Endometrial microvascular endothelial cells (primary cell): ENCODE results near the gene CPD. TPM values are rescaled to one million over a fixed set of nuclear protein-coding genes. Genes with fewer than 3 reads are reported as not detected.
"Not testable (repeated sequence)": the region's sequence is repeated elsewhere in the genome, so short reads cannot be mapped to it uniquely, and the experiment has no call there.

ENCODE experiments used
- in situ Hi-C: cut with HindIII; loops from 2 replicates; pipeline ENCODE4 v1.10.0; 2017; ENCODE audit warnings: low sequenced_read_pairs, low pct_unique_long_range_greater_than_20kb; ENCODE audit errors: inconsistent ontology term
- total RNA-seq: library from RNA; depleted of rRNA; stranded (reverse); fragments of >200 nt; gene quantifications from one replicate; pipeline ENCODE4 v1.2.3, GENCODE V29; 2015; ENCODE audit errors: inconsistent ontology term

Gene CPD
- total RNA-seq, 1 donor from 2014 or later, result 113 TPM

DNA sequence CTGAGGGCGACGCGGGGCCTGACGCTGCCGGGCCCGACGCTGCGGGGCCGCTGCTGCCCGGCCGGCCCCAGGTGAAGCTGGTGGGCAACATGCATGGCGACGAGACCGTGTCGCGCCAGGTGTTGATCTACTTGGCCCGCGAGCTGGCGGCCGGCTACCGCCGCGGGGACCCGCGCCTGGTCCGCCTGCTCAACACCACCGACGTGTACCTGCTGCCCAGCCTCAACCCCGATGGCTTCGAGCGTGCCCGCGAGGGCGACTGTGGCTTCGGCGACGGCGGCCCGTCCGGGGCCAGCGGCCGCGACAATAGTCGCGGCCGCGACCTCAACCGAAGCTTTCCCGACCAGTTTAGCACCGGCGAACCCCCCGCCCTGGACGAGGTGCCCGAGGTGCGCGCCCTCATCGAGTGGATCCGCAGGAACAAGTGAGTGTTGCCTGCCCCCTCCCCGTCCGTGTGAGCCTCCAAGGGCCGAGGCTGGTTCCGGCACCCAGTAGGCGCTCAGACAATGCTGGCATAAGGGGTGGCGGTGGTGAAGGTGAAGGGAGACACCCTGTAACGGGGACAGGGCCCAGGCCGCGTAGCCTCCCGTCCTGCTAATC is 676 bp downstream of the CPD start:
- in situ Hi-C loops, result no loop called here

- in situ Hi-C loops, result no loop called here
Observed at GRCh38 chr17:30379903-30380381, 1.2 kb downstream of the CPD start.

DNA sequence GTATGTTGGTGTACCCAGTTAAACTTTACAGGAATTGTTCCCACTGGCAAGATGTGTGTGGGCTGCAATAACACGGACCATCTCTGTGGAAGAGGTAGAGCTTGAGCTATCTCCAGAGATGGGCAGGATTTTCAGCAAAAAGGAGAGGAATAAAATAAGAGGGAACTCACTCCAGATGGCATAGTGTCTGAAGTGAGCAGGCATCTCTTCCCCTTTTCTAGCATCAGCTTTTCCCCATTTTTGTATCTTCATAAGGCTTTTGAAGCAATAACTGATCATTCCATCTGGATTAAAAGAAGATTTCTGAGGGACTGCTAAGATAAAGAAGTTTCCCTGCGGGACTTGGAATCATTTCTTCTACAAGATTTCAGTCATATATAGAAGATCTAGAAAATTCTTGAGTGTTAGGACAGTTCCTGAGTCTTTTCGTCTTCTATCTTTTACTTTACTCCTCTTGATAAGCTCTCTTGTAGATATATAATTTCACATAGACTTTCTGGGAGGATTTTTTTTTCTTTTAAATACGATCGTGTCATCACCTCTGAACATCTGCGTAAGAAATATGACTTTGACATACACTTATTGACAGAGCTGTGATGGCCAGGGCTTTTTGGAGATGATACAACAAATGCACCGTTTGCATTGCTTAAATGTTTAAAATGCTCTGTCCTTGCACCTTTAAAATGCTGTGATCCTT is 2.1 kb downstream of the CPD start:
- in situ Hi-C loops, result no loop called here

GRCh38 chr17:30381340-30381659 is 2.6 kb downstream of the CPD start:
- in situ Hi-C loops, result no loop called here

DNA sequence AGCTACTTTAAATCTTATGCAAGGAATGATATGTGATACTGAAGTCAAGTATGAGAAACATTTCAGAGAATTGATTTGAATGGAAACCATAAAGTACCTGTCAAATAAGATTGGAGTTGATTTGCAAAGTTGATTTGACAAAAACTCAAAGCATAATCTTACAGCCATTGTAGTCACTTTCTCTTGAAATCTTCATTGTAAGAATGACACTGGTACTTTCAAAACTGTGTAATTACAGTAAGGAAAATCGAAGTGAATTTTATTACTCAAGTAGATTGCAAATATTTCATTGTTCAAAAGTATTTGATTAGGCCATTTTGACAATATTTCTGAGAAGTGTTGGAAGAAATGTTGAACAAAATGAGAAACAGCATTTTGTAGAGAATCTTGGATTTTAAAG is 3.6 kb downstream of the CPD start:
- in situ Hi-C loops, result no loop called here

DNA sequence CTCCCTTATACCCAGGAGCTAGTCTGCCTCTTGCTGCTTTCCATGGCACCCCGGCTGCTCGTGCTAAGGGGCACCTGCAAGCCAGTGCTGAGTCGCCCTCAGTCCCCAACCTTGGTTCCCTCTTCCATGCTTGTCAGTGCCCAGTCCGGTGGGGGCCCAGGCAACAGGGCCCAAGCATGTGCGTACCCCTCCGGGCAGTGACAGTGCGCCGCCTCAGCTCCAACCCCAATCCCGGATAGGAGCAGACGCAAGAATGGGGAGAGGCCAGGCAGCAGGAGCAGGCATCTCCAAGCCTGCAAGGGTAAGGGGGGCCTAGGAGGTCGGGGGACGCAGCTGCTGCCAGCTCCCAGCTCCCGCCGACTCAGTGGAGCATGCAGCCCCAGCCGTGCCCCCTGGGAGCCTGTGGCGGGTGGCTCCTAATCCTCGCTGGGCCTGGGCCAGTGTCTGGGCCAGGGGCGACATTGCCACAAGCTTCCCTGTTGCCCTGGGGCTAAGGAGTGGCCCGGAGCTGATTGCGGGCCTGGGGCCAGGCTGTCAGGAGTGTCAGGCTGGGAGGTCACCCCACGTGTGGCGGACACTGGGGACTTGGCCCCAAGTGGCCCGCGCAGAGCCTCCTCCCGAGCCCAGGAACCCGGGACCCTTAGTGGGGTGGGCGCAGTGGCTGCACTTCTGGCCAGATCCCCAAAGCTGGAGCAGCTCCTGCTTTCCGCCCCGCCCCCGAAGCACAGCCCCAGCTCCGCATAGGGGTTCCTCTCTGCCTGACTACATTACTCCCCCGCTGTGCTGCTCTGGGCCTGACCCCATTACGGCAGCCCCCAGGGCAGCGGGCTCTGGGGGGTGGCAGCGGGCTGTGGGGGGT is 9.8 kb downstream of the CPD start:
- in situ Hi-C loops, result no loop called here

DNA sequence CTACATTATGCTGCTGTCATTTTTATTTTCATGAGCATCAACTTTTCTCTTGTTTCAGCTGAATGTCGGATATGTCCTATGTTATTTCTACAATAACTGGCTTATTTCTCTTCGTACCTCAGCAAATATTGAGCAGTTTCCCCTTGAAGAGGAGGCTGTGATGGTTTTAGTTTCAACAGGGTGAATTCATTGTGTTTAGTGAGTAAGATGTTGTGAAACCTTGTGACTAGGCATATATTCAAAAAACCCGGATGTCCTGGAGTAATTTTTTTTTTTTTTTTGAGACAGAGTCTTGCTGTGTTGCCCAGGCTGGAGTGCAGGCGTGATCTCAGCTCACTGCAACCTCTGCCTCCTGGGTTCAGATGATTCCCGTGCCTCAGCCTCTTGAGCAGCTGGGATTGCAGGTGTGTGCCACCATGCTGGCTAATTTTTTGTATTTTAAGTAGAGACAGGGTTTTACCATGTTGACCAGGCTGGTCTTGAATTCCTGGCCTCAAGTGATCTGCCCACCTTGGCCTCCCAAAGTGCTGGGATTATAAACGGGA is 11.1 kb downstream of the CPD start:
- in situ Hi-C loops, result no loop called here

- in situ Hi-C loops, result no loop called here
Observed at GRCh38 chr17:30391534-30391933, 12.8 kb downstream of the CPD start.

DNA sequence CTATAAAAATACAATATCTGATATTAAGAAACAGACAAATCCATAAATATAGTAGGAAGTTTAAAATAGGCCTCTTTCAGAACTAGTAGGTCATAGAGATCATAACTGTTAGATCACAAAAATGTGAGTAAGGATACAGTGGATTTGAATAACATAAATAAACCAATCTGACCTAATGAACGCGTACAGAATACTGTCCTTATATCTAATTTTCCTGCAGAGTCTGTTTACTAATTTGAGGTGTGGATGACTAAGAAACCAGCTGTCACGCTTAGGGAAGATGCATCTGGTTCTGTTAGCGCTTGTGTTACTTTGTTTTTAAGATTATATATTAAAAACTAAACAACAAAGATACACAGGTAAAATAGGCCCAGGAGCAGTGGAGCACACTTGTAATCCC is 14.8 kb downstream of the CPD start:
- in situ Hi-C loops, result no loop called here

DNA sequence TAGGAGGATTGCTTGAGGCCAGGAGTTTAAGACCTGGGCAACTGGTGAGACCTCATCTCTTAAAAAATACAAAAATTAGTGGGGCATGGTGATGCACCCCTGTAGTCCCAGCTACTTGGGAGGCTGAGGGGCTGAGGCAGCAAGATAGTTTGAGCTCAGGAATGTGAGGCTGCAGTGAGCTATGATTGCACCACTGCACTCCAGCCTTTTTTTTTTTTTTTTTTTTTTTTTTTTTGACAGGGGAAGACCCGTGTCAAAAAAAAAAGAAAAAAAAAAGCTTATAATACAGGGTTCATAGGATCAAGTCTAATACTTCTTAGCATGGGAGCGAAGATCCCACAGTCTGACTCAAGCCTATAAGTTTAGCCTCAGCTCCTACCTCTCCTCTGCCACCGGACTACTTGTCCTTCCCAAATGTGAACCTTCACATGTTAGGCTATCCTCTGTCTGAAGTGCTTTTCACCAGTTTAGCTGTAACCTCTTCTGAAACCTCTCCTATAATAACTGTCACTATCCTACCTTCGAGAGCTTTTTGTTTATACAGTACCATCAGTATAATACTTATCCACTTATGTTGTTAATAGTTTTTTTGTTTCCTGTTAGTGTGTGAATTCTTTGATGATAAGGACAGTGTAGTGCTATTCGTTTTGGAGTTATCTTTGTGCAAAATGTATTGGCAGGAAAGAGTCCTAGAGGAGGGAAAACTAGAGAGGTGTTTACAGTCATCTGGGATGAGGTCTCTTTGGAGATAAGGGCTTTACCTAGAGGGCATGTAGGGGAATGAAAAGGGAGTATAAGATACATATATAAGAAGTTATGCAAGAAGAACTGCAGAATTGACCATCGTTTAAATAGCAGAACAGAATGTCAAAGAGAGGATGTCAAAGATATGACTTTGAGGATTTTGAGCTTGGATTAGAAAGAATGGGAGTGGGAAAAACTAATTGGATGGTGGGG is 15.5 kb downstream of the CPD start:
- in situ Hi-C loops, result no loop called here

- in situ Hi-C loops, result no loop called here
Observed at GRCh38 chr17:30395398-30396022, 16.8 kb downstream of the CPD start.

DNA sequence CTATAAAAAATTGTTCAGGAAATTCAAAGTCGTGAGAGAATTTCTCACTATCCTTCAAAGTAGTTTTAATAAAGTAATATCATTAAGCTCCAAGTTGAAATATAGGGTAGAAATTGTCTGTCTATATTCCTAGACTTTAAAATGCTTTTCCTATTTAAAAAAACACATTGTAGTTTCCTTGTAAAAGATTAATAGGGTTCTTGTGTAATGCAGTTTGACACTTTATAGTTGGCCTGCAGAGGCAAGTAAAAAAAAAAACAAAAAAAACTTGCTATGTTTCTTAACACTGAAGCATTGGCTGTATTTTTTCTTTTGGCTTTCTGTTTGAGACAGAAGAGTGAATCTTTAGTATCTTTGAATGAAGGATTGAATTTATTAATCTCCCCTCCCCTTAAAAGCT is 17.4 kb downstream of the CPD start:
- in situ Hi-C loops, result no loop called here

DNA sequence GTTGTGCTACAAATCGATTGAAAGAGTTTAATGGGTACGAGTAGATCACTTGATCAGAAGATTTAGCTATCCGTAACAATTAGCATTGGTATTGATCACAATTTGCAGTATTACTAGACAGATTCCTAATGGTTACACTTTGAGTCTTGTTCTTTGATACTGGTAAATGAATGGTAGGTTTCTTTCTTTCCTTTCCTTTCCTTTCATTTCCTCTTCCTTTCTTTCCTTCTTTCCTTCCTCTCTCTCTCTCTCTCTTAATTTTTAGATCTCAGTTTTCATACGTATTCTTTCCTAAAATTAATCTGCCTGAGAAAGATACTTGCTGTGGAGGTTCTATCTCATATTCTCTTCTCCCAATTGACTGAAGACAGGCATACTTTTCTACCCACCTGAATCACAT is 17.9 kb downstream of the CPD start:
- in situ Hi-C loops, result no loop called here

GRCh38 chr17:30398328-30399041 is 19.8 kb downstream of the CPD start:
- in situ Hi-C loops, result no loop called here

DNA sequence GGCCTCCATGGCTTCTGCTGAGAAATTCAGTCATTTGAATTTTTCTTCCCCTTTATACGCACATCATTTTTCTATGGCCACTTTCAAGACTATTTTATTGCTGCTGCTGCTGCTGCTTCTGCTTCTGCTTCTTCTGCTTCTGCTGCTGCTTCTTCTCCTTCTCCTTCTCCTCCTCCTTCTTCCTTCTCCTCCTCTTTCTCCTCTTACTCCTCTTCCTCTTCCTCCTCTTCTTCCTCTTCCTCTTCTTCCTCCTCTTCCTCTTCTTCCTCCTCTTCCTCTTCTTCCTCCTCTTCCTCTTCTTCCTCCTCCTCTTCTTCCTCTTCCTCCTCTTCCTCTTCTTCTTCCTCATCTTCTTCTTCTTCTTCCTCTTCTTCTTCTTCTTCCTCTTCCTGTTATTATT is 22.4 kb downstream of the CPD start:
- in situ Hi-C loops, result no loop called here

- in situ Hi-C loops, result no loop called here
Observed at GRCh38 chr17:30405161-30405560, 26.4 kb downstream of the CPD start.

DNA sequence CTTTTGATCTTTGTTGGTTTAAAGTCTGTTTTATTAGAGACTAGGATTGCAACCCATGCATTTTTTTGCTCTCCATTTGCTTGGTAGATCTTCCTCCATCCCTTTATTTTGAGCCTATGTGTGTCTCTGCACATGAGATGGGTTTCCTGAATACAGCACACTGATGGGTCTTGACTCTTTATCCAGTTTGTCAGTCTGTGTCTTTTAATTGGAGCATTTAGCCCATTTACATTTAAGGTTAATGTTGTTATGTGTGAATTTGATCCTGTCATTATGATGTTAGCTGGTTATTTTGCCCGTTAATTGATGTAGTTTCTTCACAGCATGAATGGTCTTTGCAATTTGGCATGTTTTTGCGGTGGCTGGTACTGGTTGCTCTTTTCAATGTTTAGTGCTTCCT is 31.9 kb downstream of the CPD start:
- in situ Hi-C loops, result not testable (repeated sequence)

DNA sequence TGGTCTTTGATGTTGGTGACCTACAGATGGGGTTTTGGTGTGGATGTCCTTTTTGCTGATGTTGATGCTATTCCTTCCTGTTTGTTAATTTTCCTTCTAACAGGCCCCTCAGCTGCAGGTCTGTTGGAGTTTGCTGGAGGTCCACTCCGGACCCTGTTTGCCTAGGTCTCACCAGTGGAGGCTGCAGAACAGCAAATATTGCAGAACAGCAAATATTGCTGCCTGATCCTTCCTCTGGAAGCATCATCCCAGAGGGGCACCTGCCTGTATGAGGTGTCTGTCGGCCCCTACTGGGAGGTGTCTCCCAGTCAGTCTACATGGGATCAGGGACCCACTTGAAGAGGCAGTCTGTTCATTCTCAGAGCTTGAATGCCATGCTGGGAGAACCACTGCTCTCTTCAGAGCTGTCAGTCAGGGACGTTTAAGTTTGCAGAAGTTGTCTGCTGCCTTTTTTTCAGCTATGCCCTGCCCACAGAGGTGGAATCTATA is 33.3 kb downstream of the CPD start:
- in situ Hi-C loops, result not testable (repeated sequence)
